Astrocyte (in vitro differentiated cells and primary cell): Measurements from ENCODE around the gene ARHGAP33.

Source experiments
- CTCF ChIP-seq: IDR thresholded peaks from 2 replicates; pipeline ENCODE4 v1.5.1; 2011; ENCODE audit warnings: low read depth, mild to moderate bottlenecking, inconsistent platforms, low read length, moderate library complexity; ENCODE audit not compliant: insufficient read depth
- EZH2 ChIP-seq: IDR thresholded peaks from 2 replicates; pipeline ENCODE4 v1.6.1; 2012; ENCODE audit warnings: mild to moderate bottlenecking, low read length, inconsistent platforms; ENCODE audit not compliant: insufficient read depth

DNA sequence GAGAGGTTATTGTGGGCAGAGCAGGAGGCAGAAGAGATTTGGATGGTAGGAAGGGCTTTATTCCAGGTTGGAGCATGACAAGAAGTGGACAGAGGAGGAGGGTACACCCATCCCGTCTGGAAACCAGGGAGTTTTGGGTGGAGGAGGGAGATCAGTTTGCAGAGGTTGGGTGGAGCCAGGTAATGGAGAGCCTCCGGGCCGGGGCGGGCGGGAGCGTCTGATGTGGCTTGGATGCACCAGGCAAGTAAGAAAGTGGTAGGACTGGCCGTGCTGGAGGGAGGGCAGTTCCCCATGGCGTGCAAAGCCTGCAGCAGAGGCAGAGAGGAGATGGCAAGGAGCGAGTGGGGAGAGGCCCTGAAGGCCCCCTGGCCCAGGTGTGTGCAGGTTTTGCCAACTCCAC, 44.0 kb upstream of the ARHGAP33 start:
- TF ChIP-seq CTCF, result no peak
- TF ChIP-seq EZH2, result no peak
